Heart left ventricle (tissue), 13 donors: ENCODE results near the gene DTYMK.

Experiments used
- CTCF ChIP-seq, 12 donors: fragments of 200-600 bp; sonication (generic) in 4 of 12; IDR thresholded peaks; one replicate each; pipeline versions ENCODE4 v1.5.0 to v1.8.0; 2018 to 2022; ENCODE audit warnings: antibody characterized with exemption in 12 of 12, mild to moderate bottlenecking in 5 of 12
- POLR2A ChIP-seq, 2 donors: fragments of 450-650 bp; IDR thresholded peaks; one replicate each; pipeline ENCODE4 v1.6.1; 2017; ENCODE audit warnings: antibody characterized with exemption in 2 of 2, mild to moderate bottlenecking in 2 of 2, moderate library complexity in 2 of 2
- donor health status: ischemic (EF 13 %, LVEDD 7.1; RV severe dilation, severe dysfunction).
- donor health status: DM: no; HTN: yes; CAD: no.
- donor health status: DM: no; HTN: no; CAD: no.
- donor health status: ischemic (EF 25% LVEDD 6.9; RV normal size, moderate dysfunction).
- donor health status: ischemic (EF 25% LVEDD 5.7; RV mildly dilated, moderate dysfunction).
- donor health status: ischemic (EF 35%, LVEDD 5.7; RV mildly dilated, moderate dysfunction).
- donor health status: nonischemic (EF 11% LVEDD 7.7; RV severe dilation, severe dysfunction).
- donor health status: DM: yes; HTN: yes; CAD: no.
- donor health status: PGD.
- donor health status: ischemic (EF 29% LVEDD 5.4; RV normal size, mild dysfunction).
- donor health status: nonischemic (EF 23%, LVEDD 6.1; RV moderate dilation, normal function).

GRCh38 chr2:241658296-241658695, 28.3 kb downstream of the DTYMK start:
- TF ChIP-seq POLR2A (IDR thresholded peaks at IDR 0.05): no peak
- no peak for TF ChIP-seq CTCF (IDR thresholded peaks at IDR 0.05)
